HL-60 (cell line): ENCODE results near the gene GLI3.

ENCODE experiments used
- DNase-seq, 2 experiments: peaks; one replicate each; pipeline ENCODE4 v3.0.0-alpha.2; 2010 to 2020; ENCODE audit warnings: low read depth in 1 of 2, low spot score in 1 of 2
- H3K27ac ChIP-seq: fragments of 250-450 bp; sonication (Bioruptor Pico); replicated peaks from 2 replicates; pipeline ENCODE4 v1.5.1; 2020; ENCODE audit warnings: mild to moderate bottlenecking, moderate library complexity
- H3K27me3 ChIP-seq: fragments of 250-450 bp; sonication (Bioruptor Pico); 2 replicates; pipeline ENCODE4 v1.5.1; 2021; ENCODE audit warnings: mild to moderate bottlenecking, moderate library complexity; ENCODE audit not compliant: insufficient read depth, poor library complexity, severe bottlenecking
- H3K4me3 ChIP-seq: replicated peaks from 2 replicates; pipeline ENCODE4 v1.5.1; 2011; ENCODE audit warnings: mild to moderate bottlenecking, control low read depth, low read length; ENCODE audit not compliant: insufficient read depth
- CTCF ChIP-seq: IDR thresholded peaks from one replicate; pipeline ENCODE4 v1.5.1; 2011; ENCODE audit warnings: low read length, control low read depth, inconsistent platforms; ENCODE audit not compliant: insufficient read depth
- GABPA ChIP-seq: IDR thresholded peaks from 2 replicates; pipeline ENCODE4 v1.6.1; 2012; ENCODE audit warnings: low read depth
- POLR2AphosphoS5 ChIP-seq: IDR thresholded peaks from 2 replicates; pipeline ENCODE4 v1.6.1; 2012; ENCODE audit warnings: low read depth
- REST ChIP-seq: IDR thresholded peaks from 2 replicates; pipeline ENCODE4 v1.6.1; 2012; ENCODE audit warnings: low read depth; ENCODE audit not compliant: insufficient replicate concordance
- SPI1 ChIP-seq: IDR thresholded peaks from 2 replicates; pipeline ENCODE4 v1.6.1; 2012; ENCODE audit warnings: low read depth, mild to moderate bottlenecking, borderline replicate concordance

GLI3 gene

GRCh38 chr7:41981046-41982040 is 255.7 kb downstream of the GLI3 start:
- TF ChIP-seq CTCF (no peak), SPI1 (no peak), POLR2AphosphoS5 (no peak), GABPA (no peak), REST (no peak)
- DNase-seq, result no peak
- Histone ChIP-seq H3K4me3 (no peak overlapping the region), H3K27ac (no peak overlapping the region), H3K27me3 (no peaks in the 10 kb centered on the region)

GRCh38 chr7:41979834-41980307 is 257.1 kb downstream of the GLI3 start:
- H3K4me3 ChIP-seq, result no peak overlapping the region
- no peak for DNase-seq
- no peak overlapping the region for H3K27ac ChIP-seq
- H3K27me3 ChIP-seq, result no peaks in the 10 kb centered on the region
- TF ChIP-seq CTCF, result peak; percentile 76
- TF ChIP-seq REST, result no peak

GRCh38 chr7:41978858-41979257 is 258.2 kb downstream of the GLI3 start:
- no peak for TF ChIP-seq CTCF
- no peak for TF ChIP-seq POLR2AphosphoS5
- no peak for TF ChIP-seq GABPA
- no peak for TF ChIP-seq REST
- no peak for TF ChIP-seq SPI1

More at GRCh38 chr7:41978858-41979257, 258.2 kb downstream of the GLI3 start:
- DNase-seq, result no peak
- Histone ChIP-seq H3K27ac (no peak overlapping the region), H3K4me3 (no peak overlapping the region), H3K27me3 (no peaks in the 10 kb centered on the region)
